Measurements from ENCODE around the gene BTBD1. TPM values are rescaled to one million over a fixed set of nuclear protein-coding genes. Genes with fewer than 3 reads are reported as not detected.

The BTBD1 gene
- total RNA-seq, 1 experiment from 2014 or later: 83.9 TPM

DNA sequence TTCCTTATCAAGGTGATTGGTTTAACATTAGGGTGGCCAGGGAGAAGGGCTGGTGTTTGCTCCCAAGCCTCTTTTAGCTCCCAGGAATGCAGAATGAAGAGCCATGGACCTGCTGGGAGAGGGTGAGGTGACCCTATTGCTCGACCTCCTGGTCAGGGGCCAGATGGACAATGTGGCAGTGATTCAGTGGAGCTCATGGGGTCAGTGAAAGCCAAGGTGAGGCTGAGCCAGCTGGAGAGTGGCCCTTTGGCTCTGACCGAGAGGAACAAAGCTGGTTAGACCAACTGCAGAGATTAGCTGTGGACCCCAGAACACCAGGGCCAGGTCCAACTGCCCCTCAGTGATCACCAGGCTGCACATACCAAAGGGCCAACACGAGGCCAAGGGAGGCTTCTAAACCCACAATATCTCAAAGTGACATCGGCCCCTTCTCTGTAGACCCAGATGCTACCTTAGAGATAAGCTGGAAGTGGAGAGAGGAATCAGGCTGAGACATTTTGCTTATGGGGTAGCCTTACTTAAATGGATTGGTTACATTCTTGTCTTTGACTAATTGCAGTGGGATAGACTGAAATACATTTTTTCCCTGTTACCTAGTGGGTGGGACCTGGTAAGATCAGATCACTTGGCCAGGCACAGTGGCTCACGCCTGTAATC, 15.8 kb upstream of the BTBD1 start:
- no peak overlapping the region for H3K4me3 ChIP-seq (ENCODE audit: low read length)
- no peak for TF ChIP-seq EZH2phosphoT487 (IDR thresholded peaks at IDR 0.05; ENCODE audit: borderline replicate concordance, low read length)
- TF ChIP-seq EZH2 (IDR thresholded peaks at IDR 0.05; ENCODE audit: low read length, unreplicated experiment): no peak
- TF ChIP-seq, protein P1, sequence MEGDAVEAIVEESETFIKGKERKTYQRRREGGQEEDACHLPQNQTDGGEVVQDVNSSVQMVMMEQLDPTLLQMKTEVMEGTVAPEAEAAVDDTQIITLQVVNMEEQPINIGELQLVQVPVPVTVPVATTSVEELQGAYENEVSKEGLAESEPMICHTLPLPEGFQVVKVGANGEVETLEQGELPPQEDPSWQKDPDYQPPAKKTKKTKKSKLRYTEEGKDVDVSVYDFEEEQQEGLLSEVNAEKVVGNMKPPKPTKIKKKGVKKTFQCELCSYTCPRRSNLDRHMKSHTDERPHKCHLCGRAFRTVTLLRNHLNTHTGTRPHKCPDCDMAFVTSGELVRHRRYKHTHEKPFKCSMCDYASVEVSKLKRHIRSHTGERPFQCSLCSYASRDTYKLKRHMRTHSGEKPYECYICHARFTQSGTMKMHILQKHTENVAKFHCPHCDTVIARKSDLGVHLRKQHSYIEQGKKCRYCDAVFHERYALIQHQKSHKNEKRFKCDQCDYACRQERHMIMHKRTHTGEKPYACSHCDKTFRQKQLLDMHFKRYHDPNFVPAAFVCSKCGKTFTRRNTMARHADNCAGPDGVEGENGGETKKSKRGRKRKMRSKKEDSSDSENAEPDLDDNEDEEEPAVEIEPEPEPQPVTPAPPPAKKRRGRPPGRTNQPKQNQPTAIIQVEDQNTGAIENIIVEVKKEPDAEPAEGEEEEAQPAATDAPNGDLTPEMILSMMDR (conservative IDR thresholded peaks at IDR 0.05; ENCODE audit: low read depth, low read length): no peak
- H2AFZ ChIP-seq (ENCODE audit: low read length): no peak overlapping the region
- H3F3A ChIP-seq (ENCODE audit: low read length, unreplicated experiment): no peaks in the 10 kb centered on the region
- H3K4me1 ChIP-seq (ENCODE audit: insufficient read depth, low read length): no peaks in the 10 kb centered on the region
- H4K20me1 ChIP-seq (ENCODE audit: low read length): no peaks in the 10 kb centered on the region
- no peaks in the 10 kb centered on the region for H3K9me2 ChIP-seq (replicated peaks; ENCODE audit: low read length)
- H3K27ac ChIP-seq (ENCODE audit: low read length): no peak overlapping the region
- DNase-seq: no peak
- ChIA-PET CTCF (no interaction called here), POLR2A (ENCODE audit: unreplicated experiment) (interaction anchor here (0.6 kb wide), 1 partner anchor 67 kb away, joined by 4 read pairs; no protein-coding TSS in a partner anchor)
- no peak for ATAC-seq
- no peaks in the 10 kb centered on the region for H3K9me3 ChIP-seq (ENCODE audit: low read length)
- BruUV-seq (replicated peaks): no TSS peak
- no peak overlapping the region for H3K4me2 ChIP-seq (ENCODE audit: low read length)
- intact Hi-C loops (cut with micrococcal nuclease): no loop called here
- H3K79me2 ChIP-seq (ENCODE audit: low read length): no peaks in the 10 kb centered on the region
- H3K36me3 ChIP-seq (ENCODE audit: low read depth, low read length): no peaks in the 10 kb centered on the region
- H3K27me3 ChIP-seq (ENCODE audit: low read length): peaks cover 18% of the 10 kb centered on the region
- no peak overlapping the region for H3K9ac ChIP-seq (ENCODE audit: low read length)

GRCh38 chr15:83081256-83082014, 14.4 kb upstream of the BTBD1 start:
- Histone ChIP-seq H3K9me3 (ENCODE audit: low read length) (no peaks in the 10 kb centered on the region), H3K9me2 (replicated peaks; ENCODE audit: low read length) (no peaks in the 10 kb centered on the region), H3K27ac (ENCODE audit: low read length) (no peak overlapping the region), H3K9ac (ENCODE audit: low read length) (no peak overlapping the region), H2AFZ (ENCODE audit: low read length) (no peak overlapping the region), H3K79me2 (ENCODE audit: low read length) (no peaks in the 10 kb centered on the region), H3K4me3 (ENCODE audit: low read length) (no peak overlapping the region), H3K36me3 (ENCODE audit: low read depth, low read length) (no peaks in the 10 kb centered on the region), H3K4me1 (ENCODE audit: insufficient read depth, low read length) (no peaks in the 10 kb centered on the region), H4K20me1 (ENCODE audit: low read length) (no peaks in the 10 kb centered on the region), H3K4me2 (ENCODE audit: low read length) (no peak overlapping the region), H3F3A (ENCODE audit: low read length, unreplicated experiment) (no peaks in the 10 kb centered on the region), H3K27me3 (ENCODE audit: low read length) (peaks cover 26% of the 10 kb centered on the region)
- intact Hi-C loops (cut with micrococcal nuclease): no loop called here
- ChIA-PET CTCF (no interaction called here), POLR2A (ENCODE audit: unreplicated experiment) (no interaction called here)
- no peak for DNase-seq
- BruUV-seq (replicated peaks): no TSS peak
- no peak for ATAC-seq
- TF ChIP-seq EZH2 (IDR thresholded peaks at IDR 0.05; ENCODE audit: low read length, unreplicated experiment): no peak
- TF ChIP-seq EZH2phosphoT487 (IDR thresholded peaks at IDR 0.05; ENCODE audit: borderline replicate concordance, low read length): no peak
- TF ChIP-seq, protein P1 (conservative IDR thresholded peaks at IDR 0.05; ENCODE audit: low read depth, low read length): no peak

- H3K4me2 ChIP-seq (ENCODE audit: low read length): no peak overlapping the region
- TF ChIP-seq, protein P1 (conservative IDR thresholded peaks at IDR 0.05; ENCODE audit: low read depth, low read length): no peak
- TF ChIP-seq EZH2phosphoT487 (IDR thresholded peaks at IDR 0.05; ENCODE audit: borderline replicate concordance, low read length) (no peak), EZH2 (IDR thresholded peaks at IDR 0.05; ENCODE audit: low read length, unreplicated experiment) (no peak)
- no peak overlapping the region for H3K27ac ChIP-seq (ENCODE audit: low read length)
- 0 out of 2 replicates have a peak, but pooled peaks cover under 1% of the 10 kb centered on the region for H3K9me3 ChIP-seq (ENCODE audit: low read length)
- ChIA-PET POLR2A (ENCODE audit: unreplicated experiment) (no interaction called here), CTCF (no interaction called here)
- ATAC-seq (no peak), DNase-seq (no peak)
- intact Hi-C loops (cut with micrococcal nuclease): no loop called here
- H3K9ac ChIP-seq (ENCODE audit: low read length): no peak overlapping the region
- H3K4me1 ChIP-seq (ENCODE audit: insufficient read depth, low read length): no peaks in the 10 kb centered on the region
- H4K20me1 ChIP-seq (ENCODE audit: low read length): no peaks in the 10 kb centered on the region
- H3K9me2 ChIP-seq (replicated peaks; ENCODE audit: low read length): no peaks in the 10 kb centered on the region
- H3K79me2 ChIP-seq (ENCODE audit: low read length): no peaks in the 10 kb centered on the region
- no peak overlapping the region for H3K4me3 ChIP-seq (ENCODE audit: low read length)
- H2AFZ ChIP-seq (ENCODE audit: low read length): no peak overlapping the region
- no TSS peak for BruUV-seq (replicated peaks)
- no peaks in the 10 kb centered on the region for H3F3A ChIP-seq (ENCODE audit: low read length, unreplicated experiment)
- peaks cover 26% of the 10 kb centered on the region for H3K27me3 ChIP-seq (ENCODE audit: low read length)
- no peaks in the 10 kb centered on the region for H3K36me3 ChIP-seq (ENCODE audit: low read depth, low read length)
These were observed 11.7 kb upstream of the BTBD1 start for GRCh38 chr15:83078712-83079111.
